SK-N-SH treated with all-trans-retinoic acid at 6 μM for 48 hours (cell line): ENCODE results near the gene NAT14.

Source experiments
- ATAC-seq: fragments of 200-7000 bp; cut with Tn5 transposase; 3 replicates; pipeline ENCODE4 v1.9.1; 2020; ENCODE audit warnings: mild to moderate bottlenecking, moderate library complexity
- ARNTL ChIP-seq: fragments of 450-650 bp; formaldehyde crosslinking; IDR thresholded peaks from 2 replicates; pipeline ENCODE4 v1.5.0; 2020; ENCODE audit warnings: low read depth, mild to moderate bottlenecking, moderate library complexity, borderline replicate concordance
- BACH2 ChIP-seq: fragments of 250-450 bp; sonication (Bioruptor Pico); IDR thresholded peaks from 2 replicates; pipeline ENCODE4 v1.9.0; 2021; ENCODE audit warnings: mild to moderate bottlenecking, borderline replicate concordance
- CREB5 ChIP-seq: fragments of 250-450 bp; sonication (Bioruptor Pico); IDR thresholded peaks from 2 replicates; pipeline ENCODE4 v1.5.1; 2020; ENCODE audit warnings: low read depth, mild to moderate bottlenecking, moderate library complexity
- CSDC2 ChIP-seq: fragments of 250-450 bp; sonication (Bioruptor Pico); IDR thresholded peaks from 2 replicates; pipeline ENCODE4 v1.5.0; 2020; ENCODE audit warnings: mild to moderate bottlenecking, moderate library complexity
- ESRRG ChIP-seq: fragments of 250-450 bp; sonication (Bioruptor Pico); IDR thresholded peaks from 2 replicates; pipeline ENCODE4 v1.6.1; 2021; ENCODE audit warnings: mild to moderate bottlenecking
- ISL1 ChIP-seq: fragments of 250-450 bp; sonication (Bioruptor Pico); IDR thresholded peaks from 2 replicates; pipeline ENCODE4 v2.1.2; 2022; ENCODE audit warnings: mild to moderate bottlenecking, moderate library complexity
- OSR1 ChIP-seq: fragments of 250-450 bp; sonication (Bioruptor Pico); IDR thresholded peaks from 2 replicates; pipeline ENCODE4 v1.8.0; 2022; ENCODE audit warnings: moderate library complexity, mild to moderate bottlenecking, inconsistent platforms
- PATZ1 ChIP-seq: fragments of 250-450 bp; sonication (Bioruptor Pico); IDR thresholded peaks from 2 replicates; pipeline ENCODE4 v1.8.0; 2020; ENCODE audit warnings: mild to moderate bottlenecking, moderate library complexity, borderline replicate concordance
- PPARA ChIP-seq: fragments of 250-450 bp; sonication (Bioruptor Pico); IDR thresholded peaks from 2 replicates; pipeline ENCODE4 v1.5.0; 2020; ENCODE audit warnings: mild to moderate bottlenecking, borderline replicate concordance
- SNAI2 ChIP-seq: fragments of 250-450 bp; sonication (Bioruptor Pico); IDR thresholded peaks from 2 replicates; pipeline ENCODE4 v1.5.0; 2020; ENCODE audit warnings: mild to moderate bottlenecking, moderate library complexity
- TCF4 ChIP-seq: fragments of 250-450 bp; sonication (Bioruptor Pico); IDR thresholded peaks from 2 replicates; pipeline ENCODE4 v1.8.0; 2021; ENCODE audit warnings: mild to moderate bottlenecking, moderate library complexity, borderline replicate concordance
- TOX ChIP-seq: fragments of 250-450 bp; sonication (Bioruptor Pico); IDR thresholded peaks from 2 replicates; pipeline ENCODE4 v1.8.0; 2021; ENCODE audit warnings: mild to moderate bottlenecking, moderate library complexity, borderline replicate concordance
- TSHZ2 ChIP-seq: fragments of 250-450 bp; sonication (Bioruptor Pico); IDR thresholded peaks from 2 replicates; pipeline ENCODE4 v1.5.0; 2020; ENCODE audit warnings: mild to moderate bottlenecking, moderate library complexity
- ZFP3 ChIP-seq: fragments of 250-450 bp; sonication (Bioruptor Pico); IDR thresholded peaks from 2 replicates; pipeline ENCODE4 v1.5.0; 2020; ENCODE audit warnings: mild to moderate bottlenecking, moderate library complexity
- ZFP30 ChIP-seq: fragments of 450-650 bp; formaldehyde crosslinking; IDR thresholded peaks from 2 replicates; pipeline ENCODE4 v1.5.0; 2022; ENCODE audit warnings: mild to moderate bottlenecking, moderate library complexity
- ZNF565 ChIP-seq: fragments of 450-650 bp; formaldehyde crosslinking; conservative IDR thresholded peaks from 2 replicates; pipeline ENCODE4 v1.5.0; 2020; ENCODE audit warnings: low read depth, mild to moderate bottlenecking, moderate library complexity
- ZNF70 ChIP-seq: fragments of 450-650 bp; formaldehyde crosslinking; IDR thresholded peaks from 2 replicates; pipeline ENCODE4 v1.5.0; 2020; ENCODE audit warnings: mild to moderate bottlenecking, moderate library complexity

Gene NAT14

GRCh38 chr19:55449469-55449868 is 35.5 kb upstream of the NAT14 start (continued):
- TF ChIP-seq TSHZ2 (CRISPR knock-in tag), result no peak
- TF ChIP-seq, all 23 proteins: peak for 0

- no peak; the same call in 2 of the 3 replicates for ATAC-seq
Measured at GRCh38 chr19:55451163-55451964, 33.6 kb upstream of the NAT14 start.

GRCh38 chr19:55451965-55452748 is 32.8 kb upstream of the NAT14 start:
- no peak for ATAC-seq
- TF ChIP-seq TCF4 (CRISPR knock-in tag) (no peak), ZFP30 (CRISPR knock-in tag) (no peak), PATZ1 (CRISPR knock-in tag) (no peak), BACH2 (CRISPR knock-in tag) (no peak), ISL1 (CRISPR knock-in tag) (no peak), CSDC2 (CRISPR knock-in tag) (no peak), ESRRG (no peak), TSHZ2 (CRISPR knock-in tag) (no peak), ZNF70 (CRISPR knock-in tag) (no peak), ARNTL (CRISPR knock-in tag) (no peak), ZNF565 (CRISPR knock-in tag) (no peak), TOX (CRISPR knock-in tag) (no peak)

More at GRCh38 chr19:55451163-55451964, 33.6 kb upstream of the NAT14 start:
- TF ChIP-seq ZNF70 (CRISPR knock-in tag), result no peak
- no peak for TF ChIP-seq TCF4 (CRISPR knock-in tag)
- TF ChIP-seq SNAI2, result no peak
- TF ChIP-seq ZNF565 (CRISPR knock-in tag), result no peak
- no peak for TF ChIP-seq ZFP30 (CRISPR knock-in tag)
- TF ChIP-seq CSDC2 (CRISPR knock-in tag), result no peak
- no peak for TF ChIP-seq ESRRG
- TF ChIP-seq OSR1 (CRISPR knock-in tag), result no peak
- no peak for TF ChIP-seq CREB5 (CRISPR knock-in tag)
- no peak for TF ChIP-seq ZFP3 (CRISPR knock-in tag)
- no peak for TF ChIP-seq BACH2 (CRISPR knock-in tag)
- TF ChIP-seq PPARA, result no peak
- TF ChIP-seq ARNTL (CRISPR knock-in tag), result no peak
- TF ChIP-seq TSHZ2 (CRISPR knock-in tag), result no peak
- no peak for TF ChIP-seq TOX (CRISPR knock-in tag)
- TF ChIP-seq, all 23 proteins: peak for 0
